Coronary artery (tissue), 2 donors: ENCODE data around the gene PSTPIP1.

ENCODE experiments used
- DNase-seq: peaks from one replicate; pipeline ENCODE4 v3.0.0-alpha.2; 2017; ENCODE audit warnings: low spot score
- H3K27ac ChIP-seq, 2 donors: fragments of 200-600 bp; sonication (generic); one replicate each; pipeline ENCODE4 v1.5.1; 2016 to 2019
- H3K4me3 ChIP-seq: fragments of 200-600 bp; sonication (generic); 2 replicates; pipeline ENCODE4 v1.5.1; 2016; ENCODE audit warnings: mild to moderate bottlenecking, moderate library complexity
- CTCF ChIP-seq: fragments of 200-600 bp; sonication (generic); IDR thresholded peaks from one replicate; pipeline ENCODE4 v1.5.1; 2019; ENCODE audit warnings: antibody characterized with exemption

The PSTPIP1 gene

GRCh38 chr15:77032647-77033416, 37.9 kb downstream of the PSTPIP1 start:
- no peak overlapping the region for H3K4me3 ChIP-seq
- TF ChIP-seq CTCF: no peak
- DNase-seq: peak; percentile 57
- no peak overlapping the region for H3K27ac ChIP-seq

GRCh38 chr15:77033417-77033728, 38.4 kb downstream of the PSTPIP1 start:
- no peak overlapping the region for H3K4me3 ChIP-seq
- DNase-seq: peak; percentile 68
- TF ChIP-seq CTCF: no peak
- H3K27ac ChIP-seq: no peak overlapping the region

GRCh38 chr15:77033729-77034671, 39.1 kb downstream of the PSTPIP1 start:
- Histone ChIP-seq H3K4me3 (no peak overlapping the region), H3K27ac (no peak overlapping the region)
- no peak for TF ChIP-seq CTCF
- DNase-seq: peak; percentile 70

- Histone ChIP-seq H3K27ac (no peak overlapping the region), H3K4me3 (no peak overlapping the region)
- DNase-seq: peak; percentile 71
- no peak for TF ChIP-seq CTCF
Observed at GRCh38 chr15:77034695-77035489, 40.0 kb downstream of the PSTPIP1 start.

GRCh38 chr15:77035584-77035983, 40.7 kb downstream of the PSTPIP1 start:
- no peak overlapping the region for H3K4me3 ChIP-seq
- peak; percentile 65 for DNase-seq
- TF ChIP-seq CTCF: no peak
- no peak overlapping the region for H3K27ac ChIP-seq

- DNase-seq: peak; percentile 56
- Histone ChIP-seq H3K4me3 (no peak overlapping the region), H3K27ac (no peak overlapping the region)
- TF ChIP-seq CTCF: no peak
Observed at GRCh38 chr15:77035999-77036471, 41.1 kb downstream of the PSTPIP1 start.
